HCEC 1CT (cell line): ENCODE results near the gene FBXW4.
"Not testable (repeated sequence)": the region's sequence is repeated elsewhere in the genome, so short reads cannot be mapped to it uniquely, and the experiment has no call there.

Experiments
- DNase-seq: peaks from one replicate; pipeline ENCODE4 v3.0.0-alpha.2; 2017

The FBXW4 gene

DNA sequence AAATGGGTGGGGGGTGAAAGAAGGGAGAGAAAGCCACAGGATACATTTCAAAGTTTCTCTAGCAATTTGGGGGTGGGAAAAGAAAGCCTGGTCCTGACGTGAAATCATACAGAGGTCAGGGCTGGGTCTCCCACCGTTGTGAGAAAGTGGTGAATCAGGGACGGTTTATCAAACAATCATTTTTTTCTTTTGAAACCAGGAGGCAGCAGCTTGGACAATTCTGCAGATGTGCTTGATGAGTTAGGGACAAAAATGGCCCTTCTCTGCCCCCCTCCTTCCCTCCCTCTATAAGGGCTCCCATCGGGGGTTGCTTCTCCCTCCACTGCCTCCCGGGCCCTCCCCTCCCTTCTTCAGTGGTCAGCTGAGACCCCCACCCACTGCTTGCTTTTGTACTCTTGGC lies 43.6 kb downstream of the FBXW4 start:
- DNase-seq, result no peak

GRCh38 chr10:101650863-101651262 lies 44.1 kb downstream of the FBXW4 start:
- DNase-seq, result no peak

DNA sequence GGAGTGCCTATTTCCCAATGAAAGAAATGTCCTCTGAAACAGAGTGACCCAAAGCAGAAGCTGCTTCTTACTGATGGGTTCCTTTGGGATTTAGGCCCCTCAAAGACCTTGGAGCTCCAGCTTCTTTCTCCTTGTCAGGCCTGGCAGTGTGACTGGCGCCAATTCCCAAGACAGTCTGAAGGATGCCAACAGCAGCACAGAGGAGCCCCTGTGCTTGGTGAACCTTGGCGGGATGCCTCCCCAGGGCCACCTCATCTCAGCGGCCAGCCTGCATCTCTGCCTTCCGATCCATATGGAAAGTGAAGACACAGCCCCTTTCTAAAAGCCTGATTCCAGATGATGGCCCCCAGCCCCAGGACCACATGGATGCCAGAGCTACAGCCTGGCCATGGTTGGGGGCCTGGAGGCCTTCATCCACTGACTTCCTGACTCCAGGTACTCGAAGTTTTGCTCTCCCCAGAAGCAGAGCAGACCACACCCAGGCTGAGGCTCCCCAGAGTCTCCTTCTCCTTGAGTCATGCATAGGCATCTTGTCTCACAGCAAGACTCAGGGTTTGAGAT lies 45.4 kb downstream of the FBXW4 start:
- DNase-seq, result no peak

DNA sequence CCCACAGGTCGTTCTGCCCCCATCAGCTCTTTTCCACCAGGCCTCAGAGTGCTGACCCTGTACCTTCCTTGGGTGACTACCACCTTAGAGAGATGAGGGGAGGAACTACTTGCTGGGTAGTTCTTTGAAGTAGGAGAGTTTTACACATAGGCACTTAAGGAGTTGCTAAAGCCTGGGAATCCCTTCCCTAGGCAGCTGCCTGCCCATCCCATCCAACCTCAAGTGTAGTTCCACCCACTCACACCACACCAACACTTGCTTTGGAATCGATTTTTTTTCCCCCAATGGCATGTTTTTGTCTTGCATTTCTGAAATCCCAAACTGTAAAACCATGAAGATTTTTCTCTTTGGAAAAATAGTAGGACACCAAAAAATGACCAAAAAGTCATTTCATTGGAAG lies 47.7 kb downstream of the FBXW4 start:
- no peak for DNase-seq

DNA sequence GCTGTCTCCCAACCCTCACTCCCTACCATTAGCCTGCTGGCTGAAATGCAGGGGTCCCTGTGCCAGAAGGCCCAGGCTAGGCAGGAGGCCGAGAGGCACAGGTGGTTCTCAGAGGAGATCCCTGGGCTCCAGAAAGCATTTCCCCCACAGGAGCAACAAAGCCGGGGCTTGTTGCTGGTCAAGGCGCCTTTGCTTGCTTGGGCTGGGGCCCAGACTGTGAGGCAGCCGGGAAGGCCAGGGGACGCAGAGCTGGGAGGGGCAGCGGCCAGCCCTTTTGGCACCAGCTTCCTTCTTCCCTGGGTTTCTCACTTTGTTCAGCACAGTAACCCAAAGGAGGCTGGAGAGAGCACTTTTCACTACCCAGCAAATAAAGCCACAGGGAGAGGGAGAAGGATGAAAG lies 48.6 kb downstream of the FBXW4 start:
- DNase-seq, result no peak

DNA sequence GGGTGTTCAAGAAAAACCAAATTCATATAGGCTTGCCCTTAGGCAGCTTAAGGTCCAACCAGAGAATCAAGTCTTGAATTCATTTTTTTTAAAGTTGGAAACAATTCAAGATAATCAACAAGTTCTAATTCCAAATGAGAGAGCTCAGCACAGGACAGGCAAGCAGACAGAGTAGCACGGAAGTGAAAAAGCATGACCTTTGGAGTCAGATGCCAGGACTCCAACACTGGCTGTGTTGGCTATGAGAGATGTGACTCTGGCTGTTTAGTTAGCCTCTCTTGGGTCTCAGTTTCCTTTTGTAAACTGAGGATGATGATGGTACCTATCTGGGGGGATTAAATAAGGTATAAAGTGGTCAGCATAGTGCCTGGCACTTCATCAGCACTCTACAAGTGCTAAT lies 49.3 kb downstream of the FBXW4 start:
- no peak for DNase-seq

DNA sequence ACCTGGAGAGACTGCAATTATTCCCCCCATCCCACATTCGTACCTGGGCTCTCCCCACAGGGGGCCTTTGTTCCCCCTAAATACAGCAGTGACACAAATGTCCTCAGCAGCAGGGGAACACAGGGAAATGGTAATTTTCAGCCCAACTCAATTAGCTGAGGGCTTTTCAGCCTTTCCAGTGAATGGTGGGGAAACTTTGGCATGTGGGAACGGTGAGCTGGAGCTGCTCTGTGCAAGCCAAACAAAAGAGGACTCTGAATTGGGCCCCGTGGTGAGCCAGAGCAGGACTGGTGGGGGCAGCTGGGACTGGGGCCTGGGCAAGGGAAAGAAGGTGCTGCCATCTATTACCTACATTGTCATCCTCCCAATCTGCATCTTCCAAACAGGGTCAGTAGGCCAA lies 51.0 kb downstream of the FBXW4 start:
- DNase-seq, result no peak

- no peak for DNase-seq
Measured at GRCh38 chr10:101643546-101643945, 51.4 kb downstream of the FBXW4 start.

DNA sequence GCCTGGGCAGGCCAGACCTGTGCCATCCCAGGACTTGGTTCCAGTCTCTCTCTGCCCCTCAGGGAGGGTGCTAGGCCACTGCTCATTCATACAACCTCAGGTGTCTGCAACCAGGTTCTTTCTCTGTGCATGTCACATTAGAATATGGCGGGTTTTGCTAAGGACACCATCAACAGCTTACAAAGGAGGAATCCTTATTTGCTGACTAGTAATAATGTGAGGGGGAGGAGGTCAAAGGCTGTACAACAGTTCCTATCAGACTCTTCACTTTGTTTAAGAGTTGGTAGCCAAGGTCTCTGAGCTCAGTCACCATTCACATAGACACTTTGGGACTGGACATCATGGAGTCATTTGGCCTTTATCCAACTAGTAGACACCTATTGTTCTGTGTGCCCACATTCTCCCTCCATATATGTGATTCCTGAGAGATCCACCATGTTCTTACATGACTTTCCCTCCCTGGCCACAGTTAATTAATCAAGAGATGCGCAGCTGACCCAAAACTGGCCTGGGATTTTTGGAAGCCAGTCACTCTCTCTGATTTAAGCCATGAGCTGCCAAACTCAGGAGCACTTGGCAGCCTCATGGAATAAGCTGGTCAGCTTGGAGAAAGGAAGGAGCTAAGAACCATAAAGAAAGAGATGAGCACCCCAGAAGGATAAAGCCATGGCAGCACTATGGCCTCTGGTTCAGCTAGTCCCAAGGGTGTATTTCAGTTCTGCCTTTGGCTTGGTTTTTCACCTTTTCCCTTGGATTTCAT lies 55.6 kb downstream of the FBXW4 start:
- no peak for DNase-seq

DNA sequence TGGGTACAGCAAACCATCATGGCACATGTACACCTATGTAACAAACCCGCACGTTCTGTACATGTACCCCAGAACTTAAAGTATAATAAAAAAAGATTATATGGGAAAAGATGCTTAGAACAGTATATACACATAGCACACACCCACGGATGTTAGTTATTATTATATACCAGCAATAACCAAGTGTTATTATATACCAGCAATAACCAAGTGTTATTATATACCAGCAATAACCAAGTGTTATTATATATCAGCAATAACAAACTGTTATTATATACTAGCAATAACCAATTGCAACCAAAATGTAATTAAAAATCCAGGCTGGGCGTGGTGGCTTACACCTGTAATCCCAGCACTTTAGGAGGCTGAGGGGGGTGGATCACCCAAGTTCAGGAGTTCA lies 61.5 kb downstream of the FBXW4 start:
- DNase-seq, result not testable (repeated sequence)

DNA sequence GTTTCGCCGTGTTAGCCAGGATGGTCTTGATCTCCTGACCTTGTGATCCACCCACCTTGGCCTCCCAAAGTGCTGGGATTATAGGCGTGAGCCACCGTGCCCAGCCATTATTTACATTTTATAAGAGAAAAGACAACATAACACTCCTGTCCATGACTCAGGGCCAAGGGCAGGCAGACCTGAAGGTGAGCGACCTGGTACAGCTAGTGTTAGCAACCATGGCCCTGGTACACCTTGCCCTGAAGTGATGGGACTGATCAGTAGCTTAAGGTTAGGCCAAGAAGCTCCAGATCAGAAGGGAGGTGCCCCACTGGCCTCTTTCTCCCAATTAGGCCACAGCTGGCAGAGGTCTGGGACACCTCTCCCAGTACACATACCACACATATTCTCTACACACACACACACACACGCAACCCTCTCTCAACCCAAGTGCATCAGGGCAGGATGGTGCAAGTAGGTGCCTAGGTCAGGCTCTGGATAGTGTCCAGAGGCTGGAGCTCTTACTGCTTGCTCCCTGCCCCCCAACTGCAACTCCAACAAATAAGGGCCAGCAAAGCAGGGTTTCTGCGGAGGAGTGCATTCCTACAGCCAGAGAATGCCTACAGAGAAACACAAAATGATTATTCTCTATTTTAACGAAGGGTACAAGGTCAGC lies 63.0 kb downstream of the FBXW4 start:
- no peak for DNase-seq

DNA sequence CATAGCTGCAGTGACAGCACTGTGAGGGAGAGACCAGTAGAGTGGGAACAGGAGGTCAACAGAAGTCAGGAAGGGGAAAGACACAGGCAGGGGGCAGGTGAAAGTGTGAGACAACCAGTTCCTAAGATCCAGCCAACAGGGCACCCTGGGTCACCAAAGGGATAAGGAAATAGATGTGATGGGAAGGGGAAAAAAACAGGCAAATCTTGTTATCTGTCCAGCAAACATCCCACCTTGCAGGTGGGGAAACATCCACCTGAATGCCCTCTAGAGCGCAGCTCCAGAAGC lies 64.4 kb downstream of the FBXW4 start:
- DNase-seq, result no peak

DNA sequence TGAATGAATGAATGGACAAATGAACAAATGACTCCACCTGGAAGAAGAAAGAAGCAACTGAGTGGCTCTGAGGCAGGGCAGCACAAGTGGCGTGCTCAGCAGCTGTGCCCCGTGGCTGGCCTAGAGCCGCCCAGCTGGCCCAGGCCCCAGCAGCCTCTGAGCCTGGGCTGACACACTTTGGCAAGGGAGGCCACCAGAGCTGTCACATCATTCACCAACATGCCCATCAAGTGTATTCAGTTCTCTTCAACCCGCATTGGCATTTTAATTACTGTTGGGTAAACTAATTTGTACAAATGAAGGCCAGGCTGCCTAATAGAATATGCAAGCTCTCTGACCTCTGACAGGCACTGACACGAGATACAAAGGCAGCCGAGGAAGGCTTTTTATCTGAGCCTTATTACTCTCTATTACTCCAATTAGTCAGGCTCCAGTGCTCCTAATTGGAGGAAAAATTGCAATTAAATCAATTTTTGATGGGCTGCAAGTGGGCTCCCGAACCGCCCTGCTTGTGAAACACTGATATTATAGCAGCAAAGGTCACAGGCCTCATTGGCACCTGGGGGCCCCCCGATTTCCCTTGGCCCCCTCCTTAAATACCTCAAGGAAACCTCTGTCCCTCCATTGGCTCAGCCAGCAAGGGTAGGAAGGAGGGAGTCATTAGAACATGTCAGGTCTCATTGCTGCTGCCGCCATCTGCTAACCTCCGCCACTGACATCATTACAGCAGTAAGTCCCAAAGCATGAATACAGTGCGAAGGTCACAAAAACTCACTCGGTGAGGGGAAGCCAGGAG lies 64.9 kb downstream of the FBXW4 start:
- DNase-seq, result no peak

GRCh38 chr10:101625821-101626412 lies 69.1 kb downstream of the FBXW4 start:
- no peak for DNase-seq

DNA sequence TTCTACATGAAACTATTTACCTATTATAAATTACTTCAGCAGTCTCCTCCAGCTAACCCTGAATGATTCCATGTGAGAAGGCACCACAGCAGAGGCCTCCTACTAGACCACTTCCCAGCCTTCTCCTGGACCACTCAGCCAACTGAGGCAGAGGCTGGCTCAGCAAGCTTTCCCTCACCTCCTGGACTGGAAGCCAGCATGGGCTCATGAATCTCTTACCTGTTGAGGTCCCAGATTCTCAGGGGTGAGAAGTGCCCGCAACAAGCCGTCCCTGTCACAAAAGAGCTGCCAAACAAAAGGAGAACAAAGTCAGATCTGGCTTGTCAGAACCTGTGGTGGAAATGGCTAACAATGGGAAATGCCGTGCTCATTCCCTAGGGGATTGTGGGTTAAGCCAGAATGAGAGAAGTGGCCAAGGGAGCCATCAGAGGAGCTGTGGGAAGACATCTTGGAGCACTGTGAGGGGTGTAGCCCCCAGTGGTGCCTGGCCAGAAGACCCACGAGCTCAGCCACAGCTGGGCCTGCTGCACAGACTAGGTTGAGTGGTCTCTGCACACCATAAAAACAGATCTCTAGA lies 70.4 kb downstream of the FBXW4 start:
- no peak for DNase-seq

- DNase-seq, result no peak
Measured at GRCh38 chr10:101623528-101623927, 71.4 kb downstream of the FBXW4 start.

- no peak for DNase-seq
Measured at GRCh38 chr10:101619983-101620382, 75.0 kb downstream of the FBXW4 start.

DNA sequence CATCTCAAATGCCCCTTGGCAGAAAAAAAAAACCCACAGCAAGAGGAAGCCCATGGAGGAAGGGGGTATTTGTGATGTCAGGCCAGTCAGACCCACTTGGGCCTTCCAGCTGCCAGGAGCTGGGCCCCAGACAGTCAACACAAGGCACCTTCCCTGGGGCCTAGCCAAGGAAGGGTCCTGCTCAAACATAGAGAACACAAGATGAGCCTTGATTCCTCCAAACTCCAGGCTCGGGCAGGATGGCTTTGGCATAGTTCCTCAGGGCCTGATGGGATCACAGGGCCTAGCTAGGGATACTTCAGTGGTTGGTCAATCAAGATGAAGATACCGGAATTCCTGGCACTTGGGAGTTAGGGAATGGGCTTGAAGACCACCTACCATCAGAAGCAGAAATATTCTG lies 76.1 kb downstream of the FBXW4 start:
- DNase-seq, result no peak

DNA sequence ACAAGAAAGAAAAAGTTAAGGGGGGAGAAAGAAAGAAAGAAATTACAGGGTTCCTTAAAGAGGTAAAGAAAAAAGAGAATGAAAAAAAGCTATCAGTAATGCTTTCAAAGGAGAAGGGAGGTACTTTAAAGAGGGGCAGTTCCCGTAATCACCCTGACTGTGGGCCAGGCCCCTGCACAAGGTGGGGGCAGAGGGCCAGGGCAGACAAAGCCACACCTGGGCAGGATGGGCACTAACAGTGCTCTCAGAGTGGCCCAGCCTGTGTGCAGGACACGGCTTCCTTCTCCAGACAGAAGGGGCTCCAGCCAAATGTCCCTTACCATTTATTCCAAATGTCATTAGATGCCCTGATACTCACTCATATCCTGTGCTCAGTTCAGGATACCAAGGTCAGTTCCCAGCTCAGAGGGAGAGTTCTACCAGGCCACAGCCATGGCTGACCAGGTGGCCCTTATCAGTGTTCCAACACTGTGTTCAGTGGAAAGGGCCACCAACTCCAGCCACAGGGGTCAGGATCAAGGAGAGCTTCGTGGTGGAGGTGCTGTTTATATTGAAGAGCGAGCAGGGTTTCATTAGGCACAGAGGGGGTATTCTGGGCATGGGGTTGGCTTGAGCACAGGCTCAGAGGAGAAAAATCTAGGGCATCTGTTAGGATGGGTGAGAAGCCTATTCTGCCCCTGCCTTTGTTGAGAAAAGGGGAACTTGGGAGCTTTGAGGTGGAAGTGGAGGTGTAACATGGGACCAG lies 77.0 kb downstream of the FBXW4 start:
- no peak for DNase-seq

DNA sequence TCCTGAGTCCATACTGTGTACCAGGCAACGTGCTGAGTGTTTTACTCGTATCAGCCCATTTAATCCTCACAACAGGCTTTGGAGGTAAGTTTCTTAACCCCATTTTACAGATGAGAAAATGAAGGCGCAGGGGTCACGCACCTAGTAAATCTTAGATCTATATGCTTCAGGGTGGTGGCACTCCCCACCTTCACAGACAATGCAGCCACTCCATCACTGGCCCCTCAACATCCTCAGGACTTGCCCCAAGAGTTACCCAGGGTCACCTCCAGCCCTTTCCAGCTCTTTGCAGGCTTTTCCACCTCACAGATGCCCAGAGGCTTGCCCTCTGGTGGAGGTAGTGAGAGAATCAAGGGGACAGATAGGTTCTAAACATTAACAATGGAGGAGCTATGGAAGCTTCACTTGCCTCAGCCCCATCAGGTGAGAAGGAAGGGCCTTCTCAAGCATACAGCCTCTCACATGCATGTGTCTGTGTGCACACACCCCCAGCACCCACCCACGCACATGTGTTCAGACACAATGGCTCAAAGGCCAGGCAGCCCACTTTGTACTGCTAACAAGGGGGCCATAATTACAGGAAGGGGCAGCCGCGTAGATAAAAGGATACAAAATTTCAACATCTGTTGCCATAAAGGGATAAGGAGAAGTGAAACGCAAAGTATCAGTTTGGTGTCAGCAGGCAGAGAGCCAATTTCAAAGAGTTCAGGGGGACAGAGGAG lies 77.7 kb downstream of the FBXW4 start:
- DNase-seq, result peak; percentile 5

- no peak for DNase-seq
Measured at GRCh38 chr10:101616415-101617101, 78.4 kb downstream of the FBXW4 start.
